PC-3 (cell line): ENCODE results near the gene PLIN4. TPM values are rescaled to one million over a fixed set of nuclear protein-coding genes. Genes with fewer than 3 reads are reported as not detected.

Source experiments
- ATAC-seq: fragments of 200-7000 bp; cut with Tn5 transposase; 2 replicates; pipeline ENCODE4 v1.9.1; 2020; ENCODE audit warnings: mild to moderate bottlenecking, moderate library complexity
- BruUV-seq: library from RNA; stranded (reverse); fragments of 400-500 nt; replicated peaks from 2 replicates; lab custom pipeline; 2021; lab: Mats Ljungman, UMichigan
- CTCF ChIA-PET: fragments of 300-600 bp; sonication (Branson Sonifier 250); formaldehyde crosslinking; loops from one replicate; lab custom pipeline; 2022; ENCODE audit warnings: antibody characterized with exemption; lab: Charles Lee
- POLR2A ChIA-PET: fragments of 300-600 bp; sonication (Branson Sonifier 250); formaldehyde crosslinking; loops from one replicate; lab custom pipeline; 2022; ENCODE audit warnings: antibody characterized with exemption; ENCODE audit not compliant: unreplicated experiment; lab: Charles Lee
- DNase-seq: peaks from one replicate; pipeline ENCODE4 v3.0.0-alpha.2; 2015
- H2AFZ ChIP-seq: fragments of 300-600 bp; sonication (generic); 2 replicates; pipeline ENCODE4 v1.6.0; 2016; ENCODE audit warnings: antibody characterized with exemption, low read length
- H3F3A ChIP-seq: fragments of 300-600 bp; sonication (generic); one replicate; pipeline ENCODE4 v1.6.0; 2017; ENCODE audit warnings: antibody characterized with exemption, low read length, control low read depth, mild to moderate bottlenecking; ENCODE audit not compliant: unreplicated experiment
- H3K27ac ChIP-seq: fragments of 300-600 bp; sonication (generic); 2 replicates; pipeline ENCODE4 v1.5.1; 2016; ENCODE audit warnings: mild to moderate bottlenecking, low read length
- H3K27me3 ChIP-seq: fragments of 300-600 bp; sonication (generic); 2 replicates; pipeline ENCODE4 v1.6.1; 2016; ENCODE audit warnings: low read length, mixed read lengths
- H3K36me3 ChIP-seq: fragments of 300-600 bp; sonication (generic); 2 replicates; pipeline ENCODE4 v1.6.1; 2016; ENCODE audit warnings: low read depth, mixed run types, low read length, mixed read lengths
- H3K4me1 ChIP-seq: fragments of 300-600 bp; sonication (generic); 2 replicates; pipeline ENCODE4 v1.5.1; 2016; ENCODE audit warnings: low read length; ENCODE audit not compliant: insufficient read depth
- H3K4me2 ChIP-seq: fragments of 300-600 bp; sonication (generic); 2 replicates; pipeline ENCODE4 v1.6.0; 2016; ENCODE audit warnings: low read length
- H3K4me3 ChIP-seq: fragments of 300-600 bp; sonication (generic); 2 replicates; pipeline ENCODE4 v1.5.1; 2016; ENCODE audit warnings: mild to moderate bottlenecking, low read length, mixed read lengths
- H3K79me2 ChIP-seq: fragments of 300-600 bp; sonication (generic); 2 replicates; pipeline ENCODE4 v1.6.1; 2017; ENCODE audit warnings: low read length, mixed read lengths
- H3K9ac ChIP-seq: fragments of 300-600 bp; sonication (generic); 2 replicates; pipeline ENCODE4 v1.6.0; 2016; ENCODE audit warnings: mild to moderate bottlenecking, low read length
- H3K9me2 ChIP-seq: fragments of 300-600 bp; sonication (generic); replicated peaks from 2 replicates; pipeline ENCODE4 v1.6.1; 2016; ENCODE audit warnings: mixed run types, low read length, mixed read lengths
- H3K9me3 ChIP-seq: fragments of 300-600 bp; sonication (generic); 2 replicates; pipeline ENCODE4 v1.6.1; 2016; ENCODE audit warnings: low read length, mixed read lengths
- H4K20me1 ChIP-seq: fragments of 300-600 bp; sonication (generic); 2 replicates; pipeline ENCODE4 v1.6.1; 2016; ENCODE audit warnings: low read length, mixed read lengths
- EZH2 ChIP-seq: fragments of 300-600 bp; sonication (generic); IDR thresholded peaks from one replicate; pipeline ENCODE4 v1.6.1; 2017; ENCODE audit warnings: antibody characterized with exemption, mild to moderate bottlenecking, low read length; ENCODE audit not compliant: unreplicated experiment
- EZH2phosphoT487 ChIP-seq: fragments of 300-600 bp; sonication (generic); IDR thresholded peaks from 2 replicates; pipeline ENCODE4 v1.6.1; 2018; ENCODE audit warnings: mild to moderate bottlenecking, antibody characterized with exemption, low read length, borderline replicate concordance
- intact Hi-C: fragments of 100-400 bp; cut with micrococcal nuclease; formaldehyde crosslinking; loops from 2 replicates; pipeline ENCODE4 v1.9.0; 2023
- total RNA-seq: library from RNA; depleted of rRNA; stranded (reverse); fragments of >200 nt; gene quantifications from 2 replicates; pipeline ENCODE4 v1.2.3, GENCODE V29; 2014
- TF ChIP-seq, protein P1 (sequence below): fragments of 300-600 bp; sonication (generic); conservative IDR thresholded peaks from 2 replicates; pipeline ENCODE4 v1.5.1; 2017; ENCODE audit warnings: antibody characterized with exemption, low read depth, mild to moderate bottlenecking, low read length

Gene PLIN4
- total RNA-seq, 1 experiment from 2014 or later, result 9.1 TPM

DNA sequence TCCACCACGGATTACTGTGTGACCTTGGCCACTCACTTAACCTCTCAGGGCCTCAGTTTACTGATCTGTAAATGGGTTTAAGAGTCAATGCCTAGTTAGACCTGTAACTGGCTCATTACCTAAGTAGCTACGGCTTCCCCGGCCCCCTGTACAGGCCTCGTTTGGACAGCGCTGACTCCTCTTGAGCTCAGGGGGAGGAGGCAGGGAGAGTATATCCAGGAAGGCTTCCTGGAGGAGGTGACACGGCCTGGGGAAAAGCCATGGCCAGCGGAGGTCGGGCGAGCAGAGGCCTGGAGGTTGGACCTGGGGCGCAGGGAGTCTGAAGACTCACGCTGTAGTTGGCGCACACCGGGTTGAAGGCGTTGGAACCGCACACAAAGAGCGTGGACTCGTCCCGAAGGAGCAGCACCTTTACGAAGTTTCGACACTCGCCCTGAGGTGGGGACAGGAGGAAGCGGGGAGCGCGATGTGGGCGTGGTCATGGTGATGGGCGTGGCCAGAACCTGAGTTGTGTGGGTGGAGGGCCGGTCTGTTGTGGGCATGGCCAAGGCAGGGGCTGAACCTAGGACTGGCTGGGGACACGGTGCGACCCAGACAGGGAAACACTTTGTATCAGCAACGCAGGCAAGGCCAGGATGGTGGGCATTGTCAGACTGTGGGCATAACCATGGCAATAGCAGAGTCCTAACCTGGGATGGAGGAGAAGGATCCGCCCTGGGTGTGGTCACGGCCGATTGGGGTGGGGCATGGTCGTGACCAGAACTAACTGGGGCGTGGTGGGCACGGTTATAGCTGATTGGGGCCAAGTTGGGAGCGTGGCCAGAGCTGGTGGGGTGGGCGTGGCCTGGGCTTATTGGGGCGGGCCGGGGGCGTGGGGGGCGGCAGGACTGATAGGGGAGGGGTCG lies 37.6 kb upstream of the PLIN4 start:
- peak; percentile 72 for DNase-seq
- ChIA-PET POLR2A (no interaction called here), CTCF (no interaction called here)
- Histone ChIP-seq H3K9me2 (no peaks in the 10 kb centered on the region), H3K4me3 (peak overlapping the region; percentile 32; the same call in 1 of the 2 replicates), H3K9me3 (no peaks in the 10 kb centered on the region), H3K27me3 (no peaks in the 10 kb centered on the region), H2AFZ (peak overlapping the region; percentile 67), H3K4me2 (peak overlapping the region; percentile 58), H3K79me2 (no peaks in the 10 kb centered on the region), H3K4me1 (0 out of 2 replicates have a peak, but pooled peaks cover 5% of the 10 kb centered on the region), H3K36me3 (no peaks in the 10 kb centered on the region), H4K20me1 (no peaks in the 10 kb centered on the region), H3F3A (no peaks in the 10 kb centered on the region), H3K9ac (no peak overlapping the region), H3K27ac (no peak overlapping the region)
- TF ChIP-seq EZH2 (no peak), EZH2phosphoT487 (no peak)
- TF ChIP-seq, protein P1, sequence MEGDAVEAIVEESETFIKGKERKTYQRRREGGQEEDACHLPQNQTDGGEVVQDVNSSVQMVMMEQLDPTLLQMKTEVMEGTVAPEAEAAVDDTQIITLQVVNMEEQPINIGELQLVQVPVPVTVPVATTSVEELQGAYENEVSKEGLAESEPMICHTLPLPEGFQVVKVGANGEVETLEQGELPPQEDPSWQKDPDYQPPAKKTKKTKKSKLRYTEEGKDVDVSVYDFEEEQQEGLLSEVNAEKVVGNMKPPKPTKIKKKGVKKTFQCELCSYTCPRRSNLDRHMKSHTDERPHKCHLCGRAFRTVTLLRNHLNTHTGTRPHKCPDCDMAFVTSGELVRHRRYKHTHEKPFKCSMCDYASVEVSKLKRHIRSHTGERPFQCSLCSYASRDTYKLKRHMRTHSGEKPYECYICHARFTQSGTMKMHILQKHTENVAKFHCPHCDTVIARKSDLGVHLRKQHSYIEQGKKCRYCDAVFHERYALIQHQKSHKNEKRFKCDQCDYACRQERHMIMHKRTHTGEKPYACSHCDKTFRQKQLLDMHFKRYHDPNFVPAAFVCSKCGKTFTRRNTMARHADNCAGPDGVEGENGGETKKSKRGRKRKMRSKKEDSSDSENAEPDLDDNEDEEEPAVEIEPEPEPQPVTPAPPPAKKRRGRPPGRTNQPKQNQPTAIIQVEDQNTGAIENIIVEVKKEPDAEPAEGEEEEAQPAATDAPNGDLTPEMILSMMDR, result no peak
- intact Hi-C loops, result no loop called here
- BruUV-seq, result no TSS peak
- ATAC-seq, result peak; percentile 65

DNA sequence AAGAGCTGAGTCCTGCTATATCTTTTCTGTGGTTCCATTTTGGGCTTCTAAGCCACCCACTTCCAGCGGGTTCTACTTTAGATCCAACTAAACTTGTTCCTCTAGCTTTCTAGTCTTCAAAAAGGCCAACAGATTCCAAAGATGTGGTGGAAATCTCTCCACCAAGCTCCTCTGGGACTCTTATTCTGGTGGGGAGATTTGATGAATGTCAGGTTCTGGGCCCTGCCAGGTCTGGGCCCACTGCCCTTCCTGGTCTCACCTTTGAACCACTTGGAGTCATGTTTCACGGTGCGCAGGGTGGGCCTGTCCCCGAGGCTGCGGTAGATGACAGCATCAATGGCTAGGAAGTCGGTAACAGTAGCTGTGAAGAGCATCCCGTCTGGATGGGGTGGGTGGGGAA lies 36.4 kb upstream of the PLIN4 start:
- Histone ChIP-seq H2AFZ (no peak overlapping the region), H3K4me1 (0 out of 2 replicates have a peak, but pooled peaks cover 5% of the 10 kb centered on the region), H3K27ac (no peak overlapping the region), H3F3A (no peaks in the 10 kb centered on the region), H3K27me3 (no peaks in the 10 kb centered on the region), H3K36me3 (no peaks in the 10 kb centered on the region), H3K79me2 (no peaks in the 10 kb centered on the region), H3K4me3 (no peak overlapping the region), H3K9me2 (no peaks in the 10 kb centered on the region), H3K9me3 (no peaks in the 10 kb centered on the region), H3K9ac (no peak overlapping the region), H4K20me1 (no peaks in the 10 kb centered on the region), H3K4me2 (no peak overlapping the region)
- intact Hi-C loops, result no loop called here
- no TSS peak for BruUV-seq
- ATAC-seq, result no peak
- POLR2A ChIA-PET, result no interaction called here
- CTCF ChIA-PET, result no interaction called here
- no peak for TF ChIP-seq EZH2
- TF ChIP-seq, protein P1, result no peak
- TF ChIP-seq EZH2phosphoT487, result no peak
- no peak for DNase-seq

DNA sequence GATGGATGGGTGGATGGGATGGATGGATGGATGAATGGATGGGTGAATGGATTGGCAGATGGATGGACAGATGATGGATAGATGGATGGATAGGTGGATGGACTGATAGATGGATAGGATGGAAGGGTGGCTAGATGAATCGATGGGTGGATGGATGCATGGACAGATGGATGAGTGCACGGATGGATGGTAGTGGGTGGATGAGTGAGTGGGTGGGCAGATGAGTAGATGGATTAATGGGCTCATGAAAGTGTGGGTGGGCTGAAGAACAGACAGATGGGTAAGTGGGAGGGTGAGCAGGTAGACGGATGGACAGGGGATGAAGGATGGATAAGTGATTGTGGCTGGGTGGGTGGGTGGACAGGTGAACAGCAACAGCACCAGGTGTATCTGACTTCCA lies 35.5 kb upstream of the PLIN4 start:
- Histone ChIP-seq H3K27me3 (no peaks in the 10 kb centered on the region), H3K4me2 (no peak overlapping the region), H3K4me1 (0 out of 2 replicates have a peak, but pooled peaks cover 5% of the 10 kb centered on the region), H3F3A (no peaks in the 10 kb centered on the region), H3K9ac (no peak overlapping the region), H3K9me3 (no peaks in the 10 kb centered on the region), H3K9me2 (no peaks in the 10 kb centered on the region), H3K79me2 (no peaks in the 10 kb centered on the region), H3K27ac (no peak overlapping the region), H3K36me3 (no peaks in the 10 kb centered on the region), H3K4me3 (no peak overlapping the region), H4K20me1 (no peaks in the 10 kb centered on the region), H2AFZ (no peak overlapping the region)
- POLR2A ChIA-PET, result interaction anchor here (0.7 kb wide), 1 partner anchor 18 kb away, joined by 3 read pairs; no protein-coding TSS in a partner anchor
- ATAC-seq, result no peak
- TF ChIP-seq, protein P1, result no peak
- TF ChIP-seq EZH2 (no peak), EZH2phosphoT487 (no peak)
- DNase-seq, result no peak
- CTCF ChIA-PET, result no interaction called here
- no TSS peak for BruUV-seq
- intact Hi-C loops, result no loop called here
